Globus pallidus (tissue), 1 donor: ENCODE measurements around the gene NELFB.
A peak's percentile ranks its signal among the peaks of the same experiment; 100 is the strongest.

Experiments used
- DNase-seq: peaks from one replicate; pipeline ENCODE4 v3.0.0-alpha.2; 2015; ENCODE audit warnings: low spot score

Gene NELFB

DNA sequence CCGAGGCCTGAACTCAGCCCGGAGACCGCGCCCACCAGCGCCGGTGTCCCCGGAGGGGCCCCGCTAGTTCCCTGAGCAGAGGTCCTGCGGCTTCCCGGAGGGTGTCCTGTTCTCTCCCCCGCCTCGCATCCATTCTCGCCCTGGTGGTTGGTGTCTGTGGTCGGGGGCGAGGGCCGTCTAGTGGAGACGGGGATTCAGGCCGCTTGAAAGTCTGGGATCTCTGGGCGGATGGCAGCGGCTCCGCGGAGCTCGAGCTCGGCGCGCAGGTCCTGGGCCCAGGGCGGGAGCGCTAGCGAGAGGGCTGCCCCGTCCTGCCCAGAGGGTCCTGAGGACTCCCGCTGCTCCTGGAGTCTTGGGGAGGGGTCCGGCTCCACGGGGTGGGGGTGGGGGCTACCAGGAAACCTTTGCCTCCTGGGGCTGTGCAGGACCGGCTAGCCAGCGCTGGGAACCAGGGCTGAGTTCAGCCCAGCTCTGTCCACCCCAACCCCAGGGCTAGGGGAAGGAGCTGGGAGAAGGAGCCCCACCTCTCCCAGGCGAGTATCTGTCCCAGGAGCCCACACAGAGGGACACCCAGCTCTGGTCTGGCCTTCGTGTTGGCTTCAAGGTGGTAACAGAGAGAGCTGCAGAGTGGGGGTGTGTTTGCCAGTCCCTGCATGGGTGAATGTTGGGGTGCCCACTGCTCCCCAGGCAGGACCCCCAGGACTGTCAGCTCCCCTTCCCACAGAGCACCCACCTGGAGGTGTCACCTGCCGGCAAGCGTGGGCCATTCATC is 26.4 kb downstream of the NELFB start:
- DNase-seq, result no peak

DNA sequence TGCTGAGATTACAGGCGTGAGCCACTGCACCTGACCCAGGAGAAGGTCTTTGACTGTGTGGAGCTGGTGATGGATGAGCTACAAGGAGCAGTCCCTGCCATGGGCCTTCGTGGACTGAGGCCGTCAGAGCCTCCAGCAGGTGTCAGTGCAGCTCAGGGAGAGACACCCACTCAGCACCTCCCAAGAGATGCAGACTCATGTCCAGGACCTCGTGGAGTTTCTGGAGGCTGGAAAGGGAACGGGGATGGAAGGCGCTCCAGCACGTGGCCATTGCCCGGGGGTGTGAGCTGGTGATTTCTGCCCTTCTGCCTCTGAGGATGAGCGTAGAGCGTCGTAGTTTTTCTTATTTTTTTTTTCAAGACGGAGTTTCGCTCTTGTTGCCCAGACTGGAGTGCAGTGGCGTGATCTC is 31.9 kb downstream of the NELFB start:
- no peak for DNase-seq

DNA sequence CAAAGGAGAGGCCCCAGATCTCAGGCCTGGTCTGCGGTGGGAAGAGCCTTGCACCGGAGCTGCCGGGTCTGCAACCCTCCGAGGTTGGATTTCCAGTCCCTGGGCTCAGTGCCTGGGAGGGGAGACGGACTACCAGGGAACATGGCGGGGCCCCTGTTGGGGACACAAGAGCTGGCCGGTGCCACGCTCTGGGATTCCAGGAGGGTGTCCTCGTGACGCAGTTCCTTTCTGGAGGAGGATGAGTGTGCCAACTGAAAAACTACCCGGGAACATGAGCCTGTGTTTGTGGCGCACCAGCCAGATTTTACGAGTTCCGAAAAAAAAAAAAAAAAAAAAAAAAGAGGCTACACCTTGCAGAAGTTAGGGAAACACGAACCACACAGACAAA is 38.0 kb downstream of the NELFB start:
- no peak for DNase-seq

DNA sequence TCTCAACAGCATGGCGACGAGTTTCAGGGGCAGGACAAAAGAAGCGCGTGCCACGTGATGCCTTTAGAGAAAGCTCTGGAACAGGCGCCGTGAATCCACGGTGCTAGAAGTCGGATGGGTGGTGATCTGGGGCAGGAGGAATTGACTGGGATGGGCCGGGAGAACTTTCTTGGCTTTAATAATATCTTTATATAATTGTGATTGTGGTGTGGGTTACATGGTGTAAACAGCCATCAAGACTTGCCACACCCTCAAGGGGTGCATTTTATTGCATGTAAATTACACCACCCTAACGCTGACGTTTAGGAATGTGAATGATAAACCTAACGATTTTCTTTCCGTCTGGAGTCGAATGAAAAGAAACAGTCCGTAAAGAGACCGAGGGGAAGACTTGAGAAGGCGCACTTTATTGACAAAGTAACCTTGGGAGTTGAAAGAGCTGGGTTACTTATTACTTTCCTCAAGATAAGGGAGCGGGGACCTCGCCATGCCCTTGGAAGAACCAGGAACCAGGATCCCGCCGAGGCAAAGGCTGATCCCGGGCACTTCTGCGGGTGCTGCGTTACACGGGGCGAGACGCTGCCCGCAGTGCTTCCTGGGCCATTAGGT is 38.5 kb downstream of the NELFB start:
- DNase-seq, result no peak

DNA sequence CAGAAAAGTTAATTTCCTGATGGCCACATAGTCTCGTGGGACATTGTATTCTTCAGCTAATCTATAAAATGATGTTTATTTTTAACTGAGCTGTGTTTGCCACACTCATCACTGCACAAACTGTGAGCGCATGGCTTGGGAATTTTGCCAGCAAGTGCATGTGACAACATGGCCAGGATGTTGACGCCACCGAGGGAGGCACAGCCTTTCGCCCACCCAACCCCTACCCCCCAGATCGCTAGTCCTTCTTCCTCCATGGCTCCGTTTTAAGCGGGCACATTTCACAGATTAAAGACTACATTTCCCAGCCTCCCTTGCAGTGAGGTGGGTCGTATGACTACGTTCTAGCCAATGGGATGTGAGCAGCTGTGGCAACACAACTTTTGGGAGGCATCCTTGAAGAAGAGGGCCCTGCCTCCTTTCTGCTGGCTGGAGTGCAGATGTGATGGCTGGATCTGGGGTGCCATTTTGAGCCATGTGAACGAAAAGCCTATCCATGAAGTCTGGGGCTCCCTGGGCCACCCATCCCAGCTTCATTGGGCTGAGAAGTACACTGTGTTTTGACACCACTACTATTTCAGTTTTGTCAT is 39.1 kb downstream of the NELFB start:
- no peak for DNase-seq

DNA sequence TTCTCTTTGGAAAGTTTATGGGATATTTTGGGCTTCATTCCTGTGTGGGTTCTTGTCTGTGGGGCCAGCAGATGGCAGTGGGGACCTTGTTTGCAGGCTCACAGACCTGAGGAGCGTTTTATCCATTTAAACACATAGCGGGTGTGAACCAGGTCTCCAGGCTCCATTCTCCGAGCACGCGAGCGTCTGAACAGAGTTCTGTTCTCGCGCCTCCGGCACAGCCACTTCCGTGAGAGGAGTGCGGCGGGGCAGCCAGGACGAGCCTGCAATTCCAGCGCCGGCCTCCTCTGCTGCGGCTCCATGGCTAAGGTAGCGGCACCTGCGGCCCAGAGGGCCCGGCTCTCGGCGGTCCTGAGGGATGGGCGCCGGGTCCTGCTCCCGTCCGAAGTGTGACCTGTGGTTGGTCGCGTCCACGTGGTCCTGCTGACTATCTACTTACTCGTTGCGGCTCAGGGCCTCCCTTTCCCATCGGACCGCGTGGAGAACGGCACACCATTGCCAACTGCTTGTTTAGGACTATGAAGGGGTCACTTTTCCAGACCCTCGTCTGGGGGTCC is 39.6 kb downstream of the NELFB start:
- DNase-seq, result no peak

DNA sequence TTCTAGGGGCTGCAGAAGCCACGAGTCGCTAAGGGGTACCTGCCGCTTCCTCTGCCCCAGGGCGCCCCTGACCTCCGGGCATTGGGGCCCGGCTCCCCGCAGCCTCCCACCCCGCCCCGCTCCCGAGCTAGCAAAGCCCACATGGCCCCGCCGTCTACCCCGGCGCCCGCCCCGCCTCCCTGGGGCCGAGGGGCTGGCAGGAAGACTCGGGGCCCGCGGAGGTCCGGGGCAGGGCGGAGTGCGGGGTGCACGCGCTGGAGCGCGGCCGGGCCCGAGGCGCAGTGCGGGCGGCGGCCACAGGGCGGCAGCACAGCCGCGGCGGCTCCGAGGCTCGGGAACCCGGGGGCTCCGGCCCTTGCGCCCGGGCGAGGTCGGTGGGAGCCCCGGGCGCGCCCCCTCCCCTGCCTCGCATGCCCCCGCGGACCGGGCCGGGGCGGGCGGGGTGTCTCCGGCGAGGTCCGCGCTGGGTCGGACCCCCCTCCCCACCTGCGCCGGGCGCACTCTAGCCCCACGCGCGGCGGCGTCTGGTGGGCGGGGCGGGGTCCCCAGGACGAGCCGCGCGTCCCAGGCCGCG is 40.2 kb downstream of the NELFB start:
- DNase-seq, result no peak

DNA sequence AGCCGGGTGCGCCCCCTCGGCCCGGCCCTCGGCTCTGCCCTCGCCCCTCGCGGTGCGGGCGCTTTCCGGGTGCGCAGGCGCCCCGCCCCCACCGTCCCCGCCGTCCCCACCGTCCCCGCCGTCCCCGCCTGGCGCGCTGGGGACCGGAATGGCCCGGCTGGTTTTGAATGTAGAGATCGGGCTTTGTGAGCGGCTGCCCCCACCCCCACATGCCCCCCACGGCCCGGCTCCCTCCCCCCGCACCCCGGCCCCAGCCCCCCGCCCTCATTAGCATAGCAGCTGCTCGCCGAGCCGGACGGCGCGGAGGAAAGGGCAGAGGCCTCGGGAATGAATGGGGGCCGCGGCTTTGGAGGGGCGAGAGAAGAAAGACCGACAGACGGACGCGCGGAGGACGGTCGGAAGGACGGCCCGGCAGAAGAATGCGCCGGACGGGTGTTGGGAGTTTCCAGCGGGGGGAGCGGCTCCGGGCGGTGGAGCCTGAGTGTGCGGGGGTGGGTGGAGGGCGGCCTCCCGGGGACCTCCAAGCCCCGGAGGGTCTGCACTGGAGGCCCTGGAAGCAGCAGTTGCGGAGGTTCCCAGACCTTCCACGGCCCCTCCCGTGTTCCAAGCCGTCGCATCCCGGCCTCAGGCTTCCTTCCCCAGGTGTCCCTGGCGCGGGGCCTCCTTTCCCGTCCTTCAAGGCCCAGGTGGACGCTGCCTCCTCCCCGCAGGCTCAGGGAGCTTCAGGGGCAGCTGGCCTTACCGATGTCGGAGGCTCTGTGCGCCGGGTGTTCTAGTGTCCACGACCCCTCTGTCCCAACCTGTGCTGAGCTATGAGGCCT is 40.9 kb downstream of the NELFB start:
- DNase-seq, result no peak

DNA sequence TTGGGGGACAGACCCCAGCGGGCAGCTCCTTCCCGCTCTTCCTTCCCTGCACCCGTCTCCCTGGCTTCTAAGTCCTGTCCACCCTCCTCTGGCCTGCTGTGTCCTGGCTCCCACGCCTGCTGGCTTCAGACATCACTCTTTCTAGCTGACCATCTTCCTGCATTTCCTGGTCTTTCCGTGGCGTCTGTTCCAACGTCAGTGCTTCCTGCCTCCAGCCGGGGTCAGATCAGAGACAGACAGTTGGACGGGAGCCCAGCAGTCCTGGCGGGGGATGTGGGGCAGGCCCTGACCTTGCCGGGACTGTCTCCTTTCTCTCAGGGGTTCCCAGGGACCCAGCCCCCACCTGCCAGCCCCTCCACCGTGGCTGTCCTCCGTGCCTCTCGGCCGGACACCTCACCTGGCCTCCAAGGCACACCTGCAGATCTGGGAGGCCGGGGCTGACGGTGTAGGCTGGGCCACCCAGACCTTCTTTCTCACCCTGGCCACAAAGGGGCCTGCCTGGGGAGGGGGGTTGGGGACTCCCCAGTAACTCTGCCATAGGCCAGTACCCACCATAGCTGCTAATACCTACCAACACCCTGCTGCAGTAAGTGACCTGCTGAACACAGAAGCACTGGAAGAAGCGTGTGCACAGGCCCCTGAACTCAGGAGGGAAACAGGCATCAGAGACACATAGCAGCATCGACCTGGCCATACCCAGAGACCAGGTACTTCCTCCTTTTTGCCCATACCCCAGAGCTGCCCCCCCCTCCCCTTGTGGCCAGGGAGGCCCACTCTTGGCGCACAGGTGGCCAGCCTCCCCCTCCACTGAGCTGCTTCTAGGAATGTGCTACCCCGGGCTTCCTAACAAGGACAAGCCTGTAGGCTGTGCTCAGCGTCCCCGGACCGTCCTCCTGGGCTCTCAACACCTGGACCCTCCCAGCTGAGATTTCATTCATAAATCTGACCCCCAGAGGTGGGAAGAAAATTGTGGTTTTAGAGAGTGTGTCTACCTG is 41.8 kb downstream of the NELFB start:
- no peak for DNase-seq

DNA sequence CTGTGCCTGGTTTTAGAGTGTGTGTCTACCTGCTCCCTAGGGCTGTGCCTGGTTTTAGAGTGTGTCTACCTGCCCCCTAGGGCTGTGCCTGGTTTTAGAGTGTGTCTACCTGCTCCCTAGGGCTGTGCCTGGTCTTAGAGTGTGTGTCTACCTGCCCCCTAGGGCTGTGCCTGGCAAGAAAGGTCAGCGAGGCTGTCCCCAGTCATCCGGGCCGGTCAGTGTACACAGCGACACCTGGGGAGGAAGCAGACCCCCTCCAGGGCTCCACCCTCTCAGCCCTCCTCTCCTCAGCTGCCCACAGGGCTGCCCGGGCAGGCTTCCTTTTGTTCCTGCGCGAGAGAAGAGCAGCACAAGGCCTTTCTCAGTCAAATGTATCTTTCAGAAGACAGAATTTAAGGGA is 42.8 kb downstream of the NELFB start:
- no peak for DNase-seq

DNA sequence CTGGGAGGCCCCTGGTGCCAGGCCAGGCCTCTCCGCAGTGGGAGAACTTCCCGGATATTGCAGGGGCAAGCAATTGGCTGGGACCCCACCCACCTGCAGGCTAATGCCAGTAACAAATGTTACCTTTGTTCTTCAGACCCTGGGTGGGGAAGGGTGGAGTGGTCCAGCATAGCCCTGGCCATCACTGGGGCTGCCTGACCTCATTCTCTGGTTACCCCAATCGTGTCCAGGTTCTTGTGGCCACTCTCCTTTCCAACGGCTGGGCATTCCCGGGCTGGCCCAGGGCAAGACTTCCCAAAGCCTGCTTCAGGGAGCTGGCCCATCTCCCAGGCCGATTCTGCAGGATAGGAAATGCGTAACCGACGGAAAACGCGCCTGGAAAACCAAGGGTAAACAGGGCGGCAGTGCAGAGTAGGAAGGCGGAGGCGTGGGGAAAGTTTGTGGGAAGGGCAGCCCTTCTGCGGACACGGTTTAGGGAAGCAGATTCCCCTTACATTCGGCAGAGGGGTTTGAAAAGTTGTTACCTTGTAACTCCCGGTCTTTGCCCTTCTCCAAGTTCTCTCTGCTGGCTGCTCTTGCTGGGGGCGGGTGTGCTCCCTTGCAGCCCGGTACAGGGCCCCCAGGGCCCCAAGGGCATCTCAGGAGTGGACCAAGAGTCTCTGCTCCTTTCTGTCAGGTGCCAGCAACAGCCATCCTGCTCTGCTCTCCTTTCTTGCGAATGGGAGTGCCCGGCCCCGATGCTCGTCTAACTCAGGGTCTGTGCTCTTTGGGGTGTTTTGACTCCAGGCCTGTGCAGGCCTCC is 43.5 kb downstream of the NELFB start:
- DNase-seq, result no peak

DNA sequence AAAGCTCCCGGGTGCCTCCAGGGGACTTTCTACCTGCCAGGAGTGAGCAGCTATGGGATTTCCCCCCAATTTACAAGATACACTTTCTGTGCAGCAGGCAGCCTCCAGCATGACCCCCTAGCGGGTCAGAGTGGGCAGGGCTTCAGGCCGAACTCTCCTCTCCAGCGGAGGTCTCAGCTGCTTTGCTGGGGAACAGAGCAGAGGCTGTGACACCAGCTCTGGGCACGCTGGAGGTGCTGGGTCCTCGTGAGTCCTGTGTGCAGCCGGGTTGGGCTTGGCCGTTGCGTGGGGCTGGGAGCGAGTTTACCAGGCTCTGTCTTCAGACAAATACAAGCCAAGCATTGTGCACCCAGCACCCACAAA is 44.1 kb downstream of the NELFB start:
- no peak for DNase-seq

DNA sequence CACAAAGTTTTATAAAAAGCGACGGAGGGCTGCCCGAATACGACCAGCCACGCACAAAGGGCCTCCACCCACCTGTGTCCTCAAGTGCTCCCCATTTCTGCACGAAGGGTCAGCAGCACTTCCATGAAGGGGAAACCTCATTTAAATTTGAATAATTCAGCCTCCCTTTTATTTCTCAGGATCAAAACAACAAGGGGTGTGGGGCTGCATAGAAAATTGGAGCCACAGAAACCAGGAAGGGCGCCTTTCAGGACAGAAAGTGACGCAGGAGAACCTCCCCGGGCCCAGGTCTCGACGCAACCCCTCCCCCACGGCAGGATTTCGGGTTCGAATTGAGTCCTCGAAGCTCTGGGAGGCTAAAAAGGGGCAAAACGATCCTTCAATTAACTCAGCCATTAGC is 44.8 kb downstream of the NELFB start:
- no peak for DNase-seq

DNA sequence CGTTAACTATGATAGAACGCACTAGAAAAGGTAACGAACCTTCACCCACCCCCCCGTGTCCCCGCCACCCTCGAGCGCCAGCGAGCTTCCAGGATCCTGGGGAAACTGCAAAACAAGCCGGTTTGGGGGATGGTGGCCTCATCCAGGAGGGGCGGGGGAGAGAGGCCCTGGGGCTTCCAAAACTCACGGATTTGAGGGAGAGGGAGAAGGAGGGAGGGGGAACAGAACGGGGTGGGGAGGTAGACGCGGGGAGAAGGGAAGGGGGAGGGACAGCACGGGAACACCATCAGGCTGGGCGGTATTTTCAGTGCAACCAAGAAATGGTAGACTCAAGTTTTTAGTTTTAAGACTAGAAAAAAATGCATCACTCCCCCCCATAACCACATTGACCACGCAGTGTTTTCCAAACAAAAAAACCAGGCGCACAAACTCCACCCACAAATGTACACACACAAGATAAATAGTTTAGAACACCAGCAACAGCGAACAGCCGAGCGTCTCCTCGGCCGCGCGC is 45.5 kb downstream of the NELFB start:
- DNase-seq, result no peak

DNA sequence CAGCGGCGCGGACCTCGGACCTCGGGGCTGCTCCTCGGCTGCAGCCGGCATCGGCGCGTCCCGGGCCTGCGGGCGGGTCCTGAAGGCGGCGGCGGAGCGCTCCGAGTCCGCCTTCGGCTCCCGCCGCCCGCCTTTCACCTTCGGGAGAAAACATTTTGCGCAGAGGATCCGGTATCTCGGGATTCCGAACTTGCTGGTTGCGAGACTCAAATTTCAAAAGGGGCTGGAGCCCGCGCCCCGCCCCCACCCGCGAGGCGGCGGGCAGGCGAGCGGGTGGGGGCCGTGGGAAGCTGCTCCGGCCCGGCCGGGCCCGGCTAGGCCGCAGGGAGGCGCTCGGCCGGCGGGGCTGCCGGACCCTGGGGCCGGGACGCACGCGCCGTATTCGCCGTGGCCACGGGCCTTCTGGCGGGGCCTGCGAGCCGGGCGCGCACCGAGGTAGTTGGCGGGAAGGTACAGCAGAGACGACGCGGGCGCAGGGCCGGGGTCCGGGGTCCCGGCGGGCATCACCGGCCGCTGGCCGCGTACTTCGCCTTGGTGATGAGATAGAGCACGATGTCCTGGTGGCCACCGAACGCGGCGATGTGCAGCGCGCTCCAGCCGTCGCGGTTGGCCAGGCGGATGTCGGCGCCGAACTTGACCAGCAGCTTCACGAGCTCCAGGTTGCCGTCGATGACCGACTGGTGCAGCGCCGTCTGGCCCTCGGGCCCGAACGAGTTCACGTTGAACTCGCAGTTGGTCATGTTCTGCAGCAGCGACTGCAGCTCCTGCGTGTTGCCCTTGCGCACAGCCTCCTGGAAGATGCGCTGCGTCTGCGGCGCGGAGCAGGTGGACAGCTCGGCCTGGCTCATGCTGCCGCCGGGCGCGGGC is 46.2 kb downstream of the NELFB start:
- no peak for DNase-seq

DNA sequence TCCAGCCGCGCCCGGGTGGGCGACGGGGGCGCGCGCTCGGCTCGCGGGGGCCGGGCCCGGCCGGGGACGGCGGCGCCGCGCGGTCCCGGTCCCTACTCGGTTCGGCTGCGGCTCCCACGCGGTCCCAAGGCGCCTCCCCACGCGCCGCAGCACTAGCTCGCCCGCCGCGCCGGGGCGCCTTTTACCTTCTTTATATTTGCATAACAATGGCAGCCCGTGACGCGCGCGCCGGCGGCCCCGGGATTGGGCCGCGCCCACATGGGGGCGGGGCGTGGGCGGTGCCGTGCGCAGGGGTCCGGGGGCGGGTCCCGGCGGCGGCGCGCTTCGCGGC is 47.0 kb downstream of the NELFB start, which contains the start of gene NRARP:
NRARP (minus strand) TSS at position 154 of the 331 bp plus-strand sequence. CDS start 343 bp downstream, outside the sequence.
- peak; percentile 84 for DNase-seq

DNA sequence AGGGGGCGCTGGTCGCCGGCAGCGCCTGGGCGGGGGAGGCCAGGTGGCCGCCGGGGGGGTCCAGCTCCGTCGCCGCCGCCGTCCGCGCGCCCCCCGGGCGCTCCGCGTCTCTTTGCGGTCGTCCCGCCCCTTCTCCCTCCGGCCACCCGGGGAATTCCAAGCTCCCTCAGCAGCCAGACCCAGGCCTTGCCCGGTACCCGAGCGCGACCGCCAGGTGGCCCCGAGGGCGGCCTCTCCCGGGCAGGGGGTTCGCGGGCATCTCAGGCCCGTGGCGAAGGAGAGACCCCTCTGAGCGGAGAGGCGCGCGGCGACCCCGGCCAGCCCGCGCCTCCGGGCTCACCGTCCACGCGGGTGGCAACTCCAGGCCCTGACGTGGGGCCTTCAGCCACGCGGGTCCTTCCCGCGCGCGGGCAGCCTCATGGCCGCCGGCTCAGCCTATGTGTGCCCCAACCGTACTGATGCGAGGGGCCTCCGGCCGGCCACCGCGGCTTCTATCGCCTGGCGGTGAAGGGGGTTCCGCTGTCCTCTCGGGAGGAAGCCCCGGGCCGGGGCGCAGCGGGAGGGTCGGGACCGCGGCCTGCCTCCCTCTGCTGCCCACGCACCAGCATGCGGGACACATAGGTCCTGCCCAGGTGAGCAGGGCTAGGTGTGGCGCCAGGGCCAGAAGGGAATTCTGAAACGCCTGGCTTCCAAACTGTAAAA is 47.5 kb downstream of the NELFB start:
- DNase-seq, result no peak
